GM19239 (cell line): Measurements from ENCODE around the gene GRIN1.

Experiments
- DNase-seq: peaks from one replicate; pipeline ENCODE4 v3.0.0; 2011; ENCODE audit warnings: low spot score; ENCODE audit not compliant: insufficient read length
- FAIRE-seq: peaks from 2 replicates; lab custom pipeline; 2011; peaks lifted over from hg19 to GRCh38; lab: Jason Lieb, UNC

Gene GRIN1

GRCh38 chr9:137161558-137162486 is 22.9 kb downstream of the GRIN1 start:
- no peak for DNase-seq
- no peak for FAIRE-seq

GRCh38 chr9:137162505-137163364 is 23.8 kb downstream of the GRIN1 start:
- DNase-seq: no peak
- no peak for FAIRE-seq

- FAIRE-seq (no peak), DNase-seq (no peak)
Observed at GRCh38 chr9:137163365-137163715, 24.4 kb downstream of the GRIN1 start.

- no peak for FAIRE-seq
- DNase-seq: no peak
Observed at GRCh38 chr9:137163805-137164204, 24.9 kb downstream of the GRIN1 start.

GRCh38 chr9:137164370-137165249 is 25.7 kb downstream of the GRIN1 start:
- no peak for FAIRE-seq

GRCh38 chr9:137165250-137165836 is 26.4 kb downstream of the GRIN1 start:
- FAIRE-seq (no peak), DNase-seq (no peak)

More at GRCh38 chr9:137164370-137165249, 25.7 kb downstream of the GRIN1 start:
- no peak for DNase-seq

- no peak for FAIRE-seq
Observed at GRCh38 chr9:137166380-137167229, 27.7 kb downstream of the GRIN1 start.

GRCh38 chr9:137167277-137167746 is 28.4 kb downstream of the GRIN1 start:
- FAIRE-seq: no peak
- DNase-seq: no peak

More at GRCh38 chr9:137166380-137167229, 27.7 kb downstream of the GRIN1 start:
- no peak for DNase-seq

GRCh38 chr9:137167747-137168572 is 29.0 kb downstream of the GRIN1 start:
- no peak for FAIRE-seq
- no peak for DNase-seq

- FAIRE-seq: no peak
- no peak for DNase-seq
Observed at GRCh38 chr9:137168573-137168903, 29.6 kb downstream of the GRIN1 start.

GRCh38 chr9:137168904-137169856 is 30.2 kb downstream of the GRIN1 start:
- FAIRE-seq: peak; percentile 14
- DNase-seq: peak; percentile 82

GRCh38 chr9:137169896-137170358 is 31.0 kb downstream of the GRIN1 start, which contains the start of gene LRRC26:
Gene LRRC26, minus strand, starts transcription at chr9:137170051. Its CDS starts 108 bp downstream, at chr9:137169943.
- DNase-seq: no peak
- no peak for FAIRE-seq

GRCh38 chr9:137170486-137171148 is 31.7 kb downstream of the GRIN1 start:
- DNase-seq (no peak), FAIRE-seq (no peak)

- no peak for FAIRE-seq
Observed at GRCh38 chr9:137171149-137171900, 32.4 kb downstream of the GRIN1 start.

More at GRCh38 chr9:137171149-137171900, 32.4 kb downstream of the GRIN1 start:
- no peak for DNase-seq
